Measurements from ENCODE around the gene DAAM1.

- no peak for TF ChIP-seq CTCF (IDR thresholded peaks at IDR 0.05 in 8 of 11, conservative IDR thresholded peaks at IDR 0.05 in 3 of 11)
- no peak for TF ChIP-seq POLR2A (IDR thresholded peaks at IDR 0.05)
- TF ChIP-seq POLR2AphosphoS5 (IDR thresholded peaks at IDR 0.05) = no peak
These were observed 60.6 kb downstream of the DAAM1 start for GRCh38 chr14:59249029-59249428.

Measured in spleen (tissue), 7 donors.